CD4-positive, alpha-beta T cell treated with Interleukin-6 at 100 ng/mL for 8 hours (primary cell): ENCODE data around the gene ARID4A.
"Not testable (repeated sequence)": the region's sequence is repeated elsewhere in the genome, so short reads cannot be mapped to it uniquely, and the experiment has no call there.

ENCODE experiments used
- DNase-seq: peaks from one replicate; pipeline ENCODE4 v3.0.0-alpha.2; 2020; ENCODE audit warnings: mixed read lengths, low spot score

Gene ARID4A

DNA sequence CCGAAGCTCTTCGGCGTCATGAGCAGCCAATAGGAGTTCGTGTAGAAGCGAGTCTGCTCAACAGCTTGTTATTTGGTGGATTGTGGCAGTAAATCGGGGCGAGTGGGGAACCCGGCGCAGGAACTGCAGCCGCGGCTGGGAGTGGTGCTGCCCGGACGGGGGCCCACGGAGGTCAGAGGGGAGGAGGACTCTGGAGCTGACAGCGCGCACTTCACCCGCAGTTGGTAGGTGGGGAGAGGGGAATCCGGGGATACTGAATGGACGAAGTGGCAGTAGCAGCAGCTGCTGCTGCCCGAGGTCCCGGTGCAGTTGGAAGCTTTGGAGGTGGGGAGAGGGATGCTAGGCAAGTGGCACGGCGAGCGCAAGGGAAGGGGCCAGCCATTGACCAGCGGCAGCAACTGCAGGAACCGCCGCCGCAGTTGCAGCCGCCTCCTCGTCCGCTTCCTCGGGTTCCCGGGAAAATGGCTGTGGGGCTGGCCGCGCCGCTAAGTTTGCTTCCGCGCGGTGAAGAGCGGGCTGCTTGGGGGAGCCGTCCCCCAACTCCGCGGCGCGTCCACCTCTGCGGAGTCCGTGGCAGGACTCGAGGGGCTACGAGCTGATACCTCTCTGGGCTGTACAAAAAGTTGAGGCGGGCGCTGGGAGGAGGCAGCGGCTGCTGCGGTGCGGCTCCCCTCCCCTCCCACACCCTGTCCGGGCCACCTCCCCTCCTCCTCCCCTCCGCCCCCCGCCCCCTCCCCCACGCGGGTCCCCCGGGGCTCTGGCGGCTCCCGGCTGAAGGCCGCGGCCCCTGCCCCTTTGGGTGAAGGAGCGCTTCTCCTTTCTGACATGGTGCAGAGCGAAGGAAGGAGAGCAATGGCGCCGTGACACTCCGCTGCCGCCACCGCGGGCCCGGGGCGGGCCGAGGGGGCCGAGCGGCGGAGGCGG, at the start of gene ARID4A:
ARID4A (plus strand) TSS at position 79 of the 924 bp plus-strand sequence. CDS start 1,300 bp downstream, outside the sequence.
- peak; percentile 35 for DNase-seq

GRCh38 chr14:58249611-58250010, 48.7 kb upstream of the ARID4A start:
- DNase-seq: no peak

DNA sequence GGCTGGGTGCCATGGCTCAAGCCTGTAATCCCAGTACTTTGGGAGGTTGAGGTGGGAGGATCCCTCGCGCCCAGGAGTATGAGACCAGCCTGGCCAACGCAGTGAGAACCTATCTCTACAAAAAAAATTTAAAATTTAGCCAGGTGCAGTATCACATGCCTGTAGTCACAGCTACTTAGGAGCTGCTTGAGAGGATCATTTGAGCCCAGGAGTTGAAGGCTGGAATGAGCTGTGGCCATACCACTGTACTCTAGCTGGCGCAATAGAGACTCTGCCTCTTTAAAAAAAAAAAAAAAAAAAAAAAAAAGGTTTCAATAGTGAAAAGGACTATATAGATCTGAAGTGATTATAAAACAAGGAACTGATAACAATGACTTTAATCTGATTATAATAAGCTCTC, 40.2 kb upstream of the ARID4A start:
- no peak for DNase-seq

DNA sequence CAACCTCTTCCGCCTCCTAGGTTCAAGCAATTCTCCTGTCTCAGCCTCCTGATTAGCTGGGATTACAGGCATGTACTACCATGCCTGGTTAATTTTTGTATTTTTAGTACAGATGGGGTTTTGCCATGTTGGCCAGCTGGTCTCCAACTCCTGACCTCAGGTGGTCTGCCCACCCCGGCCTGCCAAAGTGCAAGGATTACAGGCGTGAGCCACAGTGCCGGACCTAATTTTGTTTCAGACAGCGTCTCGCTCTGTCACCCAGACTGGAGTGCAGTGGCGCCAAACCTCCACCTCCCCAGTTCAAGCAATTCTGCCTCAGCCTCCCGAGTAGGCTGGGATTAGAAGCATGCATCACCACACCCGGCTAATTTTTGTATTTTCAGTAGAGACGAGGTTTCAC, 36.4 kb upstream of the ARID4A start:
- not testable (repeated sequence) for DNase-seq

DNA sequence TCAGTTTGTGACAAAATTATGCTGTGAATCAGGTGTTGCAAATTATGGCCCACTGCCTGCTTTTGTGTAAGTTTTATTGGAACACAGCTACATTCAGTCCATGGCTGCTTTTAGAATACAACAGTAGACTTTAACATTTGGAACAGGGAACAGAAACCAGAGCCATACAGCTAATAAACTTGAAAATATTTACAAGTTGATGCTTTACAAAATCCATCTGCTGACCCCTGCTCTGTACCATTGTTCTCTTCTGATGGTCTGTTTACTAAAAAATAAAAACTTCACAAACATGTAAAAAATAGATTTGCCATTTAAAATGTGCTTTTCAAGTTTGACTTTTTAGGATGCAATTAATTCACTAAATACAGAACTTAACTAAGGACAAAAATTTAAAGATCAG, 33.0 kb upstream of the ARID4A start:
- DNase-seq: no peak

- no peak for DNase-seq
Observed at GRCh38 chr14:58270628-58271027, 27.7 kb upstream of the ARID4A start.

DNA sequence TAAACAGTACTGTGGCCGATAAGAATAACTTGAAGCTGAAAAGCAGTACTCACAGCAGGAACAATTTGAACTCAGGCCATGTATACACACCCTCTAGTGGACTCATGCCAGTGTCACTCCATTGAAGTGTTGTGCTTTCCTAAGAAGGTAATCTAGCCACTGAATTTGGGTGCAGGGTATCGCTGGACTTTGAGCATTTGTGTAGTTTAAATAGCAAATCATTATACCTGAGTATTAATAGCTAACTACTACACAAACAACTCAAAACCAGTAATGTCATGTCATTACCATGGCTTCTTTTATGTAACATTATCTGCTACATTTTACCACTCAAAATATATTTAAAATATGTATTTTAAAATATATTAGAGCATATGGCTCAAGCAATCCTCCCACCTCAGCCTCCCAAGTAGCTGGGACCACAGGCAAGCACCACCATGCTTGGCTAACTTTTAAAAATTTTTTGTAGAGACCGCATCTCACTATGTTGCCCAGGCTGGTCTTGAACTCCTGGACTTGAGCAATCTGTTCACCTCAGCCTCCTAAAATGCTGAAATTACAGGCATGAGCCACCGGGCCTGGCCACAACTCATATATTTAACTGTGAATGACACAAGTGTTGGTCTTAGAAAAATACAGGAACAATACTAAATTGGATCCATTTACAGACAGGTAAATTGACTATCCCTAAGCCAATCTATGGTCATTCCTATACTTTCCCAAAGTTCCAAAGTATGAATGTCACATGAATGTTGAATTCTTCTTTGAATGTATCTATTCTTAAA, 25.6 kb upstream of the ARID4A start:
- DNase-seq: no peak

- no peak for DNase-seq
Observed at GRCh38 chr14:58274881-58275280, 23.5 kb upstream of the ARID4A start.

- DNase-seq: no peak
Observed at GRCh38 chr14:58275527-58276190, 22.7 kb upstream of the ARID4A start.

DNA sequence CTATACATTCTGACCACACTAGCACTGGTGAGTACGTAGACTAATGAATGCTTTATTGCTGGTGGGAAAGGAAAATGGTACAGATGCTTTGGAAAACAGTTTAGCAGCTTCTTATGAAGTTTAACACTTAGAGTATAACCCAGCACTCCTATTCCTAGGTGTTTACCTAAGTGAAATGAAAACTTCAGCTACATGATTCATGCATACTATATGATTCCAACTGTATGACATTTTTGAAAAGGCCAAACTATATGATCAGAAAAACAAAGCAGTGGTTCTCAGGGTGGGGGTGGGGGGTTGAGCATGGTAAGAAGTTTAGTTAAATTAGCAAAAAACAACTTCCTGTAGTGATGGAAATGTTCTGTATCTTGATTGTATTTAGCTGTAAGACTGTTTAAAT, 22.1 kb upstream of the ARID4A start:
- no peak for DNase-seq

DNA sequence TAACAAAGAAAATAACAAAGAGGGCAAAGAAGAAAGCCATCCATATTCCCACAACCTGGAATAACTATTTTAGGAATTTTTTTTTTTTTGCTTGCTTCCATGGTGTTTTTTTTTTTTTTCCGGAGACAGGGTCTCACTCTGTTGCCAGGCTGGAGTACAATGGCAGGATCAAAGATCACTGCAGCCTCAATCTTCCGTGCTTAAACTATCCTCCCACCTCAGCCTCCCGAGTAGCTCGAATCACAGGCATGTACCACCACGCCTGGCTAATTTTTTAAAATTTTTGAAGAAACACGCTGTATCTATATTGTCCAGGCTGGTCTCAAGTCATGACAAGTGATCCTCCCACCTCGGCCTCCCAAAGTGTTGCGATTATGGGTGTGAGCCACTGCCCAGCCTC, 20.2 kb upstream of the ARID4A start:
- DNase-seq: no peak

DNA sequence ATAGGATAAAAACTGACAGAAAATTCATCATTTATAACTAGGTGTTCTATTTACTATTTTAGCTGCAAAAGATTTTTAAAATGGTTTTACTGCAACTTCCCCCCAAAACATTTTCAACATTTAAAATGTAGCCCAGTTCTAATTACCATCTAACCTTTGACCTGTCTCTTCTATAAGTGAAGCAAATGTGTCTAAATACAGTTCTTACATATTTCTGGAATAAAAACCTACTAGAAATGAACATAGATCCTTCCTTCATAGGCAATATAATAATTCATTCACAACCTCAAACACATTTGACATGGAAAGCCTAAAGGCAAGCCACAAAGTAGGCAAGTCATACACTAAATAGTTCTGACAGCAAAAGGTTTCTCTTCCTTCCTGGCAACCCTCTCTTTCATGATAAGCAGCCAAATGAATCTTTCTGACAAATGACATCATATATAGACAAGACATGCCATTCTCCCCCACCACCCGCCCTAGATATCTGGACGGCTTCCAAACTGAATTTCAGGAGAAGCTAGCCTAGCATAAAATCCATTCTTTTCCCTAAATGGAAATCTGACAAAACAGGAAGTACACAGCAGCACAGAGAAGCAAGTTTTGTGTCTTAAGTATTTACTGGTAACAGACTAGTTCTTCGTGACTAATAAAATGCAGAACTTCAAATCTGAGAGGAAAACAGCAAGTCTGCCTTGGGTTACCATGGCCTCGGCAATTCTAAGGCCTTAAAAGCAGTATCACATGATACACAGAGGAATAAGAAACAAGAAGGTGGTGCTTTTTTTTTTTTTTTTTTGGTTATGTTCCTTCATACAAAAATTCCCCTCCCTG, 17.2 kb upstream of the ARID4A start:
- DNase-seq: peak; percentile 38

GRCh38 chr14:58281969-58282368, 16.4 kb upstream of the ARID4A start:
- DNase-seq: no peak

- no peak for DNase-seq
Observed at GRCh38 chr14:58282925-58283593, 15.3 kb upstream of the ARID4A start.

DNA sequence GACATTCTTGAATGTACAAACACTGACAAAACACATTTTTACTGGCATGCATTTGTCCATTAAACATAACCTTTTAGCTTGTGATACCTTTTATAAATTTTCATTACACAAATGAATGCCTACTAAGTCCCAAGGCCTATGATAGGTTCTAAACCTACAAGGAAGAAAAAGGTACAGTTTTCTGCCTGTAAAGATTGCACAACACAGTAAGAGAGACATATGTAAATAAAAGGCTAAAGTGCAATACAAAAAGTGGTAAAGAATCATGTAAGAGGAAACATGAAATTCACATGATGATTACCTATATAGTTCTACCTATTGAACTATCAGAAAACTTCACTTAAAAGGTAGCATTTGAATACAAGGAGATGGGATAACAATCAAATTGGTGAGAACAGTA, 14.6 kb upstream of the ARID4A start:
- no peak for DNase-seq

- no peak for DNase-seq
Observed at GRCh38 chr14:58285132-58285531, 13.2 kb upstream of the ARID4A start.

DNA sequence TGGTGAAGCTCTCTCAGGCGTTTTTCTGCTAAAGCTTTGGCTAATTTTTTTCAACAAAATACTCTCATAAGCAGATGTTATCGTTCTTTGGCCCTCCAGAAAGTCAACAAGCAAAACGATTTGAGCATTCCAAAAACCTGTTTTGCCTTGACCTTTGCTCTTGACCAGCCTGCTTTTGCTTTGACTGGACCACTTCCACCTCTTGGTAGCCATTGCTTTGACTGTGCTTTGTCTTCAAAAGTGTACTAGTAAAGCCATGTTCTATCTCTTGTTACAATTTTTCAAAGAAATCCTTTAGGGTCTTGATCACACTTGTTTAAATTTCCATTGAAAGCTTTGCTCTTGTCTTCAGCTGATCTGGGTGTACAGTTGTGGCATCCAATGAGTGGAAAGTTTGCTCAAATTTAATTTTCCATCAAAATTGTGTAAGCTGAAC, 10.7 kb upstream of the ARID4A start:
- DNase-seq: no peak

DNA sequence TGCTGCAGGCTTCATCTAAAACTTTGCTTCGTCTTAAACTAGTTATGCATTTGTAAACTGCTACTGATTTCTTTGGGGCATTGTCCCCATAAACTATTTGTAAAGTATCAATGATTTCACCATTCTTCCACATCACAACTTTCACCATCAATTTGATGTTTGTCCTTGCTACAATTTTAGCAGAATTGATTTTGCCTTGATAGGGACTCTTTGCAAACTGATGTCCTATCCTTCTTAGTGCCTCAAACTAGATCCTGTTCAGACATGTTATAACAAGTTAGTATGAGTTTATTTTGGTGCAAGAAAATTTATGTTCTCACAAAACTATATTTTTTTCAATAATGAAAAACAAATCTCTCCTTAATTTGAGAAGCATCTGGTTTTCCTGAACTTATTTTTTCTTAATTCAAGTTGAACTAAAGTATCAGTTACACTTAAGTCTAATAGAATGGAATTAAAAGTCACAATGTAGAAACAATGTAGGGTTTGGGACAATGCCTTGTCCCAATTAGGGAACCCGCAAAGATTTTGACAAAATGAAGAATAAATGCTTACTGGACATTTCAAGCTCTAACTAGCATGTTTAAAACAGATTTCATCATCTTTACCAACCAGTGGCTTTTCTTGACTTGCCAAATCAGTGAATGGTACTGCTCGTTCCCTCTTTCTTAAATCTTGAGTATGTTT, 10.1 kb upstream of the ARID4A start:
- no peak for DNase-seq

DNA sequence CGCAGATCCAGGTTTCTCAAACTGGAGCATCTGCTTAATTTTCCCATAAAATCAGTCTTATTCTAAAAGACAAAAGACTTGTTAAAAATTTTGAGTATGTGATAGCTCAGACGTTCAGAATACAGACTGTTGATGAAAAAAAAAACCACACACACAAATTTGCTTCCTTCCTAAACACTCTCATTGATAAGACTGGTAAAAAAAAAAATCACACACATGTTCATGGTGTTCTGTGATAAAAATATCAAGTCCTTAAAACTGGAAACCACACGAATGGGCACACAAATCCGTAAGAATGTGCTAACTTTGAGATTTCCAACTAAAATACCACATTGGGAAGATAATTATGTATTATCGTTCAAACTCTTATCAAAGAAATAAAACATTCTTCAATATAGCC, 6.7 kb upstream of the ARID4A start:
- no peak for DNase-seq

DNA sequence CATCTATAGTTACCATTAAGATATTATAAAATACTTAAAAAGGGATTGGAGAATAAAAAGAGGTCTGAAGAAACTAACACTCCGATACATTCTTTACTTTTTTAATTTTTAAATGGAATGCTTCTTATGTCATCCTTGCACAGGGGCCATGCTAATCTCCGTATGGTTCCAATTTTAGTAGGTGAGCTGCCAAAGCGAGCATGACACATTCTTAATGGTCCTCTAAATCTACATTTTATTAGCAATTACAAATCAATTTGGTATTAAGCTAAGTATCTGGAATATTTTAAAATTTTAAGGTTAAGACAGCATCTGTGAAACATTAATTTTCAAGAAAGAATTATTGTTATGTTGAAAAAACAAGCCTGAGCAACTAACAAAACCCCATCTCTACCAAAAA, 6.2 kb upstream of the ARID4A start:
- no peak for DNase-seq
